ENCODE results near the gene CCDC190.

GRCh38 chr1:162838863-162839262 lies 22.1 kb downstream of the CCDC190 start:
- TF ChIP-seq EZH2 (IDR thresholded peaks at IDR 0.05; ENCODE audit: low read depth): no peak
- no peak for TF ChIP-seq CTCF (conservative IDR thresholded peaks at IDR 0.05)

Data from PC-9 (cell line).